Stromal cell of bone marrow (primary cell): ENCODE measurements around the gene MED13L.
"Not testable (repeated sequence)": the region's sequence is repeated elsewhere in the genome, so short reads cannot be mapped to it uniquely, and the experiment has no call there.

Experiments
- DNase-seq: peaks from one replicate; pipeline ENCODE4 v3.0.0-alpha.2; 2012; ENCODE audit warnings: low read depth

Gene MED13L

DNA sequence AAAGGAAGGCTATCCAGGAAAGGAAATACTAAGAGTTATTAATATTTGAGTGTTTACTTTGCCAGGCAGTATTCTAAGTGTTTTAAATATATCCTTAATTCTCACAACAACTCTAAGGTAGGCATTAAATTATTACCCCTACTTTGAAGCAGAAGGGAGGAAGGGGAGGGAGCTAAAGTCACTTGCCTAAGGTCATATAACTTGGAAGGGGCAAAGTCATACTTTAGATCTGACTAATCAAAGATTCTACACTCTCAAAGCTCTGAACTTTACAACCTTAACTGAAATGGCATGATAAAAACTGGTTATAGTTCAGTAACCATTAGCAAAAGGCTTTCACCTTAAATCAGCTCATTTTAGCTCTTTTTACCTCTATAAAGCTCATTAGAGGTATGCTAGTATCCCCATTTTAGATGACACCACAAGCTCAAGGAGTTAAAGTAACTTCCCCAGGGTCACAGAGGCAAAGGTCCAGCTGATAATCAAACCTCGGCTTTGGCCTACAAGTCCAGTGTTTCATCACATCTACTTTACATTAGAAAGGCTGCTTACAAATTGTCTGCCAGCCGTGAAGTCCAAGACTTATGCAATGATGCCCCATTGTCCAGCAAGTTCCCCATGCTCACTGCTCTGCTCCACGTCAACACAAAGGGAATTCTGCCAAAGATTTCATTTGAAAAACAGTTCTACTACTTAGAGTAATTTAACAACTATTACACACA lies 223.9 kb downstream of the MED13L start:
- peak; percentile 57 for DNase-seq

DNA sequence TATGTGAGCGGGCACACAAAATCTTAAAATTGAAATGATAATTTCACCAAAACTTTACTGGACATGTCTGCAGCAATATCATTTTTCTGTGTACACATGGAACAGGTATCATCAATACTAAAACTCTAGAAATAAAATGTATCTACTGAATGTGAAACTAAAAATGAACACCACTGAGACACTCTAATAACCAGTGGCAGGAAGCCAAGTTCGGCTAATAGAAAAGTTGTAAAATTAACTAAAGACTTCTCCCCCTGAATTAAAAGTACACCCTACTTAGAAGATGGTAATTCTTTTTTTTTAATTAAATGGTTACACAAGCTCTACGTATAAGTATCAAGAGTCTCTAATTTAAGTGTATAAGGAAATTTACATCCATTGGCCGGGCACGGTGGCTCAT lies 227.2 kb downstream of the MED13L start:
- no peak for DNase-seq

DNA sequence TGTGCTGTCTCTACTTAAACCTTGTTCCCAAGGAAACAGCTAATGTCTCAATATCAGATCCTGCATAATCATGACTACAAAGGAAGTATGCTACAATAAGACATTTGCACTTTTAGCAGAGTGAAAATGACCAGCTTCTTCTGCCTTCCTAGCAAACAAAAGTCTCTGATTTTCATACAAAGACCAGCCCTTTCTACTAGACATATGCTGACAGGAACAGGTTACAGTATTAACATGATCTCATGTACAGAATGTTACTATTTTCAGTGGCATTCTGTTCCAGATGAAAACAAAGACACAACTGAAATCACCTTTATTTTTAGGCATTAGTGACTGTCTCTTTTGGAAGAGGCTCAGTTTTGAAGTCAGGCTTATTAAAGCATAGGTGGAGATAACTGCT lies 228.6 kb downstream of the MED13L start:
- DNase-seq, result no peak

DNA sequence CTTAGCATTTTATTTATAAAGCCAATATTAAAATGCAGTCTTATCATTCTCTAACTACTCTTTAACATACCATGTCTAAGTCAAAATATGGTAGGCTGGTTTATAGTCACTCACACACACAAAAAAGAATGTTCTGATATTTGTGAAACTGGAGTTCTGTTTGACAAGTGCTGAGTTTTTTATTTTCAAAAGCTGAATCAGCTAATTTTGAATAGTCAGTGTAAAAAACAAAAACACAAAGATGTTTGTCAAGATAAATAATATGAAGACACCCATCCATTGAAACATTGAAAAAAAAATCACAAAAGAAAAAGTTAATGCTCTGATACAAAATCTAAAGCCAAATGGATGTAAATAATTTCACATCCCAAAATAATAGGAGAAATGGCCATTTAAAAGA lies 231.5 kb downstream of the MED13L start:
- DNase-seq, result no peak

DNA sequence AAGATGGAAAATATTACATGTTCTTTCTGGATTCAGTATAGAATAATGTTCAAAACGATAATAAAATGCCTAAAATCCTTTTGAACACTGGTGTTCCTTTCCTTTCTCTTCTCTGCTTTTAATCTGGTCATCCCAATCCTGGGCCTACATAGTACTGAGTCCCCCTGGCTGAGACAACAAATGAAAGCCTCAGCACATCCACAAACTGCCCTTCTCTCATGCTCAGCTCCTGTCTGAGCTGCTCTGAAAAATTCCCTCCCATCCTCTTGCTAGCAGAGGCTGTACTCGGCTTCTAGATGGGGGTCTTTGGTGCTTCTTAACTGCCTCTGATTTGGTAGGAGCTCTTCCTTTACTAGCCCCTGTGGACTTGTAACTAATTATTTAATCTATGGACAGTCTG lies 232.3 kb downstream of the MED13L start:
- no peak for DNase-seq

DNA sequence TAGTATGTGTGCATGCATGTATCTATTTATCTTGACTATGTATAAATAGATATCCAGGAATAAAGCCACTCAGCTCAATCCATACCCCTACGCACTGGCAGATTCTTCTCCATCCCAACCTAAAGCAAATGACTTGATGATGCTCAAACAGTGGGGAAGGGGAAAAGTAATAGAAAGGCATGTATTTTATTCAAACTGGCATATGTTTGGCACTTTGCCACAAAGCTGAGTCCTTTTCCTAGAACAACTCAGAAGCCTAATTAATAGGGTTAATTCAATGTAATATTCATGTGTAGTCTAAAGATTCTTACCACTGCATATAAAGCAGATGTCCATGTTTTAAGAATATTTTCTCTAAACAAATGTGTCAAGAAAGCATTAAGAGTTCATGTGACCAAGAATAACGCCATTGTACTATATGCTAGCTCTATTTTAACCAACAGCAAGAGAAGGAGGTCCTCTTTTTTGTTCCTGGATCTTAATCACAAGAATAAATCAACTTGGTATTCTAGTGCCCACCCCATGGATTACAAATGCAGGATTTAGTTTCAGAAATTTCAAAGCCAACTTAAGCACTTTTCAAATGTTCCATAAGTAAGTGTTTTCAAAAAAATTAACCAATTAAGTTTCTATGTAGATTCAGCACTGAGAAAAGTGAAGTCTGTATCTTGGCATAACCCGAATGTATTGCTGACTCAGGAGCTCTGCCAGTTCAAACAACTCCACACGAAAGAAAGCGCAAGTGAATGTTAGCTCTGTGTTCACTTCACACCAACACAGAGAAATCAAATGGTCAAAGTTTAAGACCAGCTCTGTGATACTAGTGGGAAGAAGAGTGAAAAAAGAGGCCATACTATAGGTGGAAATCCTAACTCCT lies 233.6 kb downstream of the MED13L start:
- DNase-seq, result no peak

DNA sequence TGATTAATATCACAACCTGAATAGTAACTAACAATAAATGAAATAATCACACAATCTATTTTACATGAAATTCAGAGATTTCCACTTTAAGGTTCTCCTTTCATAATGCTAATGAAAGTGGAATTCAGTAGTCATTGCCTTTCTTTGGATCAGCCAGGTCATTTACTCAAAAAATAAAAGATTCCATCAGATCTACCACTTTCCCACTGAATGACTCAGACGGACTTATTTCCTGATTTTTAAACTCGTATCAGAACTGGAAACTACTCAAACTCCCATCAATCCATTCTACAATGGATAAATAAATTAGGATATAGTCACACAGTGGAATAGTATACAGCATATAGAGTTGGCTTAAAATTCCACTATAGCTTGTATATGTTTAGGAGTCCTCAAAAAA lies 237.1 kb downstream of the MED13L start:
- peak; percentile 28 for DNase-seq

DNA sequence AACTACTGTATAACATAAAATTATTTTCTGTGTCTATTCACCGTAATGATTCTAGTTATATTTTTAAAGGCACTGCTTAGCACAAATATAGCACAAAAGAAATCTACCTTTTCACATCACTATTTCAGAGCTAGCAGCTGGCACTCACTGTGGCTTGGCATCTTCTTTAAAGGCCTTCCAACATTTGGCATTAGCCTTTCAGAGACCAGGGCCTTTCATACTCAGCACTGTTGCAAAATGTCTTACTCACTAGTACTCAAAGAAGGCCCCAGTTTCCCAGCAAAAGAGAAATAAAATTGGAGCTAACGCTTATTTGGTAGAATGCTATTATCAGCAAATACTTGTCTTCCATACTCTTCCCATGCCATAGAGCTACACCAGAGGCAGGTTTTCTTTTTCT lies 238.4 kb downstream of the MED13L start:
- DNase-seq, result no peak

DNA sequence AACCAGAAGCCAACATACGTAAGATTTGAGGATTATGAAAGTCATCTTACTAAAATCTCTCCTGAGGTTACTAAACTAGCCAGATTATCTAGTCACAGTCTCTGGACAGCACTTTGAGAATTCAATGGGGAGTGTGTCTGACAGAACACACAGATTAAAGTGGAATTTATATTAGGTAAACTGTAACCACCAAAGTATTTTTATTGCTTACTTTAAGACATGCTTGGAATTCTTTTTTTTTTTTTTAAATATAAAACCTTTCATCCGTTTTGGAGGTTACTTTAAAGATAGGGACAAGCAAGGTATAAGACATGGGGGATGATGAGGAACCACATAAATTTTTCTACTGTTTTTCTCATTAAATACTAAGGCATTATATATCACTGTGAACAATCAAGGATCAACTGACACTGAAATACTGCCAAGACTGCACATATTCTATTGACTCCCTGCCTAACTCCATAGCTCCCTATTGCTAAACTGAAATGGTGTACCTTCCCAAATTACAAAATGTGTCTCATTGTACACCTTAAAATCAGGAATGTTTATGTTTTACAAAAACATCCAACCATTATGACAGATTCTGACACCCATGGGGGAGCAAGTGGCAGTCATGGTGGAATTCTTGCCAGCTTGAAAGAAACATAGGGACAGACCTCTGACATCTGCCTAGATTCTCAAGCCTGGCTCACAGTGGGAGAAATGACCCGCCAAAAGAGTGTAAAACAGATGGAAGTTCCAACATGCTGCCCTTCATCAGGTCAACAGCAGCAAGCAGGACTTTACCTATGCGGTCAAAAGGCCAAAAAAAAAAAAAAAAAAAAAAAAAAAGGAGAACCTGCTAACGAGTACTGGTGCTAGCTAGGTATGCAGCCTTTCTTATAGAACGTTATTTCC lies 239.3 kb downstream of the MED13L start:
- DNase-seq, result no peak

DNA sequence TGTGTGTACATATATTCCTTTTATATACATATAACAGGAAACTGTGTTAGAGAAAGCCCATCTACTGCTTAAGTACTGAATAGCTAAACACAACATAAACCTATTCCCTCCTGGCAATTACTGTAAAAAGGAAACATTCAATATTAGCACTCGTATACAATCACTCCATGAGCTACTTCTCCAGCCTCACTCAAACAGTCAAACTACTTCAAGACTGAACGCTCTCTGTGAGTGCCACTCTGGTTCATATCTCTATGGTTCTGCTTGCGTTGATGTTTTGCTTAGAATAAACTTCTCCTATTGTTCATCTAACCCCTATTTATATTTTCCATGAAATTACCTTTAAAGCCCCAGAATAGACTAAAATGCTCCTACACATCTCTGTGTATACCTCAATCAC lies 243.7 kb downstream of the MED13L start:
- DNase-seq, result no peak

DNA sequence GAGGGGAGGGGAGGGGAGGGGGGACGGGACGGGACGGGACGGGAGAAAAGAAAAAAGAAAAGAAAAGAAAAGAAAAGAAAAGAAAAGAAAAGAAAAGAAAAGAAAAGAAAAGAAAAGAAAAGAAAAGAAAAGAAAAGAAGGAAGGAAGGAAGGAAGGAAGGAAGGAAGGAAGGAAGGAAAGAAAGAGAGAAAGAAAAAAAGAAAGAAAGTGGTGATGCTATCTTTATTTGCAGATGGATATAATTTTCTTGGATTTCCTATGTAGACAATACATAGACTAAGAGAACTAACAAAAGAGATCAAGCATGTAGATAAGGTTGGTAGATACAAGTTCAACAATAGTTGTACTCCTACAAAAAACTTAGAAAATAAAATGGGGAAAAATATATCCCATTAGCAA lies 245.9 kb downstream of the MED13L start:
- DNase-seq, result not testable (repeated sequence)

DNA sequence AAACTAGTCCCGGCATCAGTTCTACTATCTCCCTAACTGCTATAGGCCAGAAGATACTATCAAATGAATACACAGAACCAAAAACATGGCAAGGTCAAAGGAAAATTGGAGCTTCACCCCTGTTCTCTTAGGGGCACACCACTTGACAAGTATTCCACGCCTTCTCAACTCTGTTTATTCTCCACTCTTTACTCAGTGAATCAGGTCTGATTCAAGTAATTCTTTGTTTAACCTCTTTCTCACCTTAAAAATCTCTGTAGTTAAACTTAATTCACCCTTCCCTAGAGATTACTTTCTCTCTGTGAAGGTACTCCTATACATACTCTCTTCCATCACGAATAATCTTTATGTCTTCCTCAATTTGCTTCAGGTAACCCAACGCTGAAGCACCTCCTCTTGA lies 248.9 kb downstream of the MED13L start:
- no peak for DNase-seq

DNA sequence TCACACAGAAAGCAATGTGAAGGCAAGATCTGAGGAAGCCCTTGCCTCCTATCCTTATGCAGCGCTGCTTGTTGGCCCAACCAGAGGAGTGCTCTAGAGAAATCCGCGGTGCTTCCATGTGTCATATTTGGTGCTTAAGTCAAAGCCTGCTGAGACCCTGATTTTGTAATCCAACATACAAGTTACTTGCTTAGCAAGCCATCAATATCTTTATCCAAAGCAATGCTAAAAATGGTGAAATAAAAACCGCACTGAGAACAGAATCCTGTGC lies 250.0 kb downstream of the MED13L start:
- DNase-seq, result no peak

DNA sequence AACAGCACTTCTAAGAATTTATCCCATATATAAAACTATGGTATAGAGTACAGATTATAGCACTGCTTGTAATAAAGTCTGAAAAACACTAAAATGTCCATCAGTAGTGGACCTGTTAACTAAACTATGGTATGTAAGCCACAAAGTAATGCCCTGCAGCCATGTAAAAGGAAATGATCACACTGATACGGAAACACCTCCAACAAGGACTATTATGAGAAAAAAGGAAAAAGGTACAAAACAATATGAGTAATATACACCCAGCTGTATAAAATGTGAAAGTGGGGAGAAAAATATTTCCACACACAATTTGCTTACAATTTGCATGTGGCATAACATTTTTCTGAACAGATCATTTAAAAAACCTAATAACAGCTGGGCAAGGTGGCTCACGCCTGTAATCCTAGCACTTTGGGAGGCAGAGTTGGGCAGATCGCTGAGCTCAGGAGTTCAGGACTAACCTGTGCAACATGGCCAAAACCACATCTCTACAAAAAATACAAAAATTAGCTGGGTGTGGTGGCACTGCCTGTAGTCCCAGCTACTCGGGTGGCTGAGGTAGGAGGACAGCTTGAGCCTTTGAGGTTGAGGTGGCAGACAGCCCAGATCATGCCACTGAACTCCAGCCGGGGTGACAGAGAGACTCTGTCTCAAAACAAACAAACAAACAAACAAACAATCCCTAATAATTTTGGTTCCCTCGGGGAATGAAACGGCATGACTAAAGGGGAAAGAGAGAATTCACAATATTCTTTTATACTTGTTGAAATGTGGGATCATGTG lies 250.5 kb downstream of the MED13L start:
- DNase-seq, result no peak

DNA sequence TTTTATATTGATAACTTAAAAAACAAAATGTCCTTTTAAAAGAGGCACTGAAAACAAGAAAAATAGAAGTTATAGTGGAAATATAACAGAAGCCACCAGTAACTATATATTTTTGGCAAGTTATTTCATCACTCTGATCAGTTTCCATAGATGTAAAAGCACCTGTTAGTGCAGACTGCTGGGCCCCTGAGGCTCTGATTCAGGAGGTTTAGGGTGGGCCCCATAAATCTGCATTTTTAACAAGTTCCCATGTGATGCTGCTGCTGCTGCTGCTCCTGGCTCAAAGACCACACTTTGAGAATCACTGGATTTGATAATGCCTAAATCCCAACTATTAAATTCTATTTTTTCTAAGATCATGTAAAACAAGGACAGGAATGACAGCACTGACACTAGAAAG lies 251.1 kb downstream of the MED13L start:
- no peak for DNase-seq

DNA sequence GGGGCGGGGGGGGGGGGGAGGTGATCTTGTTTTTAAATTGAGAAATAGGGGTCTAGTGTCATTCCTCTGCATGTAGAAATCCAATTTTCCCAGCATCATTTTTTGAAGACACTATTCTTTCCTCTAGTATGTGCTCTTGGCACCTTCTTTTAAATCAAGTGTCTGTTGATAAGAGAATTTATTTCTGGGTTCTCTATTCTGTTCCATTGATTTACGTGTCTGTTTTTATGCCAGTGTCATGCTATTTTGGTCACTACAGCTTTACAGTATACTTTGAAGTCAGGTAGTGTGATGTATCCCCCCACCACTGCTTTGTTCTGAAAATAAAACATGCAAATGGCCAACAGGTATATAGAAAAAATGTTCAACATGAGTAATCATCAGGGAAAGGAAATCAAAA lies 252.7 kb downstream of the MED13L start:
- DNase-seq, result no peak

DNA sequence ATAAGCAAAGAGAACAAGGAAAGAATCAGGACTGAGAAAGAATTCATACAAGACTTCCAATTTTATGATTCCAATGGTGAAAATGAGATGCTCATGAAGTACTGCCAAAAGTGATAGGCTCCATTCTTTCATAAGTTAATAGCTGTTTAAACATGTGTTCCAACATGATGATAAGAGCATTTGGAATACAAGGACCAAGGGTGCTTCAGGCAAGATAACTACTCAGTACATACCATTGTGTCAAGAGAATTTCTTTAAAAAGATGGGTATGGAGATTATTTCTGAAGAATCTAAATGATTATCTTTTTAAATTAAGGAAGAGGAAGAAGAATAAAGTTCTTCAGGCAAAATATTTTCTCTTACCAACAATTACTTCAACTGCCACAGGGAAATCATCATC lies 258.1 kb downstream of the MED13L start:
- DNase-seq, result no peak

DNA sequence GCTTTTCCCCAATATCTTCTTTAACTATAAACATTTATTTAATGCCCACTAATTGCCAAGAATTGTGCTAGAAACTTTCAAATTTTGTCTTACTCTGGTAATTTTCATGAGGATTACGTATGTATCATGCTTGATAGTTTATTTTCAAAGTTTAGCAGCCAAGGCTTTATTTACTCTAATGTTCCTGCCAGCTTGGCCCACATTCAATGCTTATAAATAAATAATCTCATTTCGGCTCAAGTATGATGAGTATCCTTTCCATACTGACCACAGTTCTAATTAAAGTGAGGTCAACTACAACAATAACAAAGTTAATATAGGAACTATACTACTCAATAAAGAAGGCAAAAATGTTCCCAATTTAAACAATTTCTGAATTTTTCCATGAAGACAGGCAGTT lies 259.2 kb downstream of the MED13L start:
- DNase-seq, result no peak

DNA sequence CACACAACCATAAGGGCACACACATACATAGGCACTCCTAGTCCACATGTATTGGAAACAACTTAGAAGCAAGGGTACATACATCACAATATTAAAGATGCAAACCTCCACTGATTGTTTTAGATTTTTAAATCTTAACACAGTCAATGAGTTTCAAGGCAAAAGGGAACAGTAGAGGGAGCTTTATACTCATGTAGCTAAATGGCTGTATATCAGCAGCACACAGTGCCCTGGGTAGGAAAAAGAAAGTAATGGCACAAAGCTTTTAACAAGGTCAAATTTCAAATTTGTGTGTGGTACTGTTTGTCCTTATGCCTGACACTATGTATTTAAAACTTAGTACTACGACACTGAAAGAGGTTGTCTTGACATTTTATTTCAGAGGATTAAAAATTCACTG lies 262.0 kb downstream of the MED13L start:
- DNase-seq, result peak; percentile 49

DNA sequence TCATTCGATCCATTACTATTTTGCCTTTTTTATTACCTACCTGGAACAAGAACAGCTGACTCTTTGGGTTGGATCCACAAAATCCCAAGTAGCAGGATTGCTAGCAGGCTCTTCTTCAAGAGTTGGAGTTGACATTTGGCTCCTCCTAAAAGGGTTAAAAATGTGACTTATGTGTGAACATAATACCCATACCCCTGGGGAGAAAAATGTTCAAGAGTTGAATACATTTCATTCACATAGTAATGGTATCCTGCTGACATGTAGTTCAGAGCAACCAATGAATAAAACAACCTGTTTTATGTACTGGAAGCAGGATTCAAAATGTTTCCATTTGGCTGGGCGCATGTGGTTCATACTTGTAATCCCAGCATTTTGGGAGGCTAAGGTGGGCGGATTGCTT lies 264.7 kb downstream of the MED13L start:
- no peak for DNase-seq

DNA sequence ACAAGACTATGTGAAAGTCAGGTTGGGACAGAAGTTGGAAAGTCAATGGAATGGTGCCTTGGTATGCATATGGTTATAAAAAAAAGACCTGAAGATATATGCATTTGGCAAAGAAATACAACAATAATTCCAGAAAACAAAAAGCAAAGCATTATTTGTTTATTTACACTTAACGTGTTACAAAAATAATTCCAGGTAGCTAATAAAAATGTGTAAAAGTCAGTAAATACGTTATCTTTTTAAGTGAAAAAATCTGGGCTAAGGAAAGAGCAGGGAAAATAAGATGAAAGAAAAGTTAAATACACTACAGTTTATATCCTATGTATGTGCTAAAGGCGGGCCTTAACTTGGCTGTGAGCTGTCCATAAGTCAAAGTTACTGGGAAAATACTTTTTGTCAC lies 266.3 kb downstream of the MED13L start:
- no peak for DNase-seq

DNA sequence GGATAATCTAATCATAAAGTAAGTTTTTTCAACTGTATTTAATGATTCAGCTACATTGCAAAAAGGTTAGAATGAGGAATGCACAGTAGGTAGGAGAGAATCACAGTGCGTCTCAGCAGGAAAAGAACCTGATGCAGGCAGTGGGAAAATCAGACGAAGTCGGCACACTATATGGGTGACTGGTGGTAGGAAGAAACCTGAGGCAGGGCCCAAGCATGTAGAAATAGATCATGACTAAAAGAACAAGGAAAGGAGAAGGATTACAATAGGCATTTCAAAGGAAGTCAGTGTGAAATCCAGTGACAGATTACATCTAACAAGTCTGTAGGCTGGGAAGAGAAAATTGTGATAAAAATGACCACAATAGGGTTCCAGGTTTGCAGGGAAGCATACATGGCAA lies 267.0 kb downstream of the MED13L start:
- no peak for DNase-seq
